Panc1 (cell line): ENCODE data around the gene VPS18. TPM values are rescaled to one million over a fixed set of nuclear protein-coding genes. Genes with fewer than 3 reads are reported as not detected.

Experiments used
- ATAC-seq: fragments of 200-7000 bp; cut with Tn5 transposase; 2 replicates; pipeline ENCODE4 v1.9.1; 2020; ENCODE audit warnings: mild to moderate bottlenecking, moderate library complexity
- BruUV-seq: library from RNA; stranded (reverse); fragments of 400-500 nt; replicated peaks from 2 replicates; lab custom pipeline; 2021; lab: Mats Ljungman, UMichigan
- CTCF ChIA-PET: fragments of 300-600 bp; sonication (Branson Sonifier 250); formaldehyde crosslinking; loops from one replicate; lab custom pipeline; 2022; ENCODE audit warnings: antibody characterized with exemption; lab: Charles Lee
- POLR2A ChIA-PET: fragments of 300-600 bp; sonication (Branson Sonifier 250); formaldehyde crosslinking; loops from one replicate; lab custom pipeline; 2022; ENCODE audit warnings: antibody characterized with exemption; lab: Charles Lee
- DNase-seq: peaks from one replicate; pipeline ENCODE4 v3.0.0-alpha.2; 2010; ENCODE audit warnings: low read depth, low spot score
- H3K27ac ChIP-seq: 2 replicates; pipeline ENCODE4 v1.5.1; 2011; ENCODE audit warnings: mild to moderate bottlenecking, low read length, inconsistent platforms
- H3K27me3 ChIP-seq: fragments of 200-500 bp; sonication (Bioruptor generic); 2 replicates; pipeline ENCODE4 v1.6.0; 2014; ENCODE audit warnings: low read length, inconsistent platforms; ENCODE audit not compliant: control insufficient read depth, insufficient read depth
- H3K36me3 ChIP-seq: fragments of 200-500 bp; sonication (Bioruptor generic); 2 replicates; pipeline ENCODE4 v1.5.1; 2014; ENCODE audit warnings: inconsistent platforms, mild to moderate bottlenecking, low read length, moderate library complexity; ENCODE audit not compliant: control insufficient read depth, insufficient read depth
- H3K4me1 ChIP-seq: 2 replicates; pipeline ENCODE4 v1.5.1; 2011; ENCODE audit warnings: inconsistent platforms, mild to moderate bottlenecking, low read length, moderate library complexity; ENCODE audit not compliant: control insufficient read depth, insufficient read depth
- H3K4me3 ChIP-seq, 2 experiments: 2 replicates each; pipeline ENCODE4 v1.5.1; 2011 to 2012; ENCODE audit warnings: low read depth in 2 of 2, low read length in 2 of 2, mild to moderate bottlenecking in 2 of 2, inconsistent platforms in 1 of 2, moderate library complexity in 1 of 2
- H3K9me3 ChIP-seq: fragments of 200-500 bp; sonication (Bioruptor generic); 2 replicates; pipeline ENCODE4 v1.5.1; 2014; ENCODE audit warnings: low read depth, mild to moderate bottlenecking, inconsistent platforms, low read length, moderate library complexity; ENCODE audit not compliant: control insufficient read depth, insufficient read depth
- POLR2AphosphoS5 ChIP-seq: IDR thresholded peaks from 2 replicates; pipeline ENCODE4 v1.6.1; 2012; ENCODE audit warnings: mild to moderate bottlenecking, low read depth, low read length, moderate library complexity
- SIN3A ChIP-seq: IDR thresholded peaks from 2 replicates; pipeline ENCODE4 v1.6.1; 2012; ENCODE audit warnings: low read depth, mild to moderate bottlenecking, low read length, moderate library complexity, borderline replicate concordance; ENCODE audit not compliant: insufficient read depth
- TCF7L2 ChIP-seq: IDR thresholded peaks from 2 replicates; pipeline ENCODE4 v1.6.1; 2011; ENCODE audit warnings: mild to moderate bottlenecking, low read depth, low read length, inconsistent platforms
- in situ Hi-C: cut with HindIII; loops from 2 replicates; pipeline ENCODE4 v1.10.0; 2016; ENCODE audit warnings: low sequenced_read_pairs, low pct_unique_long_range_greater_than_20kb
- intact Hi-C: fragments of 100-400 bp; cut with micrococcal nuclease; formaldehyde crosslinking; loops from one replicate; pipeline ENCODE4 v1.10.0; 2022; ENCODE audit not compliant: unreplicated experiment
- total RNA-seq: library from RNA; stranded (reverse); gene quantifications from one replicate; pipeline ENCODE4 v1.2.1, GENCODE V29; 2021; ENCODE audit not compliant: unreplicated experiment
- TF ChIP-seq, protein P1 (sequence below): fragments of 450-650 bp; IDR thresholded peaks from 2 replicates; pipeline ENCODE4 v1.5.1; 2017; ENCODE audit warnings: mild to moderate bottlenecking
- TF ChIP-seq, protein P2 (sequence below), 2 experiments: IDR thresholded peaks; 2 replicates each; pipeline ENCODE4 v1.6.1; 2011 to 2012; ENCODE audit warnings: low read depth in 2 of 2, control low read depth in 1 of 2, low read length in 1 of 2, mild to moderate bottlenecking in 1 of 2, moderate library complexity in 1 of 2; ENCODE audit not compliant: insufficient read depth in 1 of 2

The VPS18 gene
- total RNA-seq, 1 experiment from 2014 or later = 46.7 TPM

DNA sequence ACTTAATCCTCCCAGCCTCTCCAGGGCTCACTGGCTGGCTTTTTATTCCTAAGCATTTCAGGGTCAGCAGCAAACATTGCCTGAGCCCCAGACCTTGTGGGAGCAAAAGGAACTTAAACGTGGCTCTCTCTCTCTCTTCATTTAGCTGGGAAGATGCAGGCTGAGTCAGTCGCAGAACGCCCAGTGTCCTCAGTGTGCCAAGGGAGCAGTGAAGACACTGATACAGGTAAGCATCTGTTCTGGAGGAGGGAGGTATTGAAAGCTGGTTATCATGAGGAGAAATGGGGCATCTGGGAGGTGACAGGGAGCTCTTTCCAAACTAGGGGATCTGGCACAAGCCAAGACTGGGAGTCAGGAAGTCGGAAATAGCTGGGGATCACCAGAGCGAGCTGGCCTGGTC is 24.6 kb upstream of the VPS18 start:
- no TSS peak for BruUV-seq

DNA sequence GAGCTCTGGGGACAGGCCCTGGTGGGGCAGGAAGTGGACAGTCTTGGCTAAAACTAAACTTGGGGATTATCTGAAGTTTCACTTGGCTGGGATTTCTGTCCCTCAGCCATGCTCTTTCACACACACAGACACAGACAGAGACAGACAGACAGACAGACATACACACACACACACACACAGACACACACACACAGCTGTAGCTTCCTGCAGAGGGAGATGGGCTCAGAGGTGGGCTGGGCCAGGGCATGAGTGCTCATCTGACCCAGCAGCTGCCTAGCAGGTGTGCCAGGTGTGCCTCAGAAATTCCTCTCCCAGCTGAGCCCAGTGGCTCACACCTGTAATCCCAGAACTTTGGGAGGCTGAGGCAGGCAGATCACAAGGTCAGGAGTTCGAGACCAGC is 23.5 kb upstream of the VPS18 start:
- TF ChIP-seq SIN3A = no peak
- no TSS peak for BruUV-seq
- Histone ChIP-seq H3K4me1 (peaks cover 8% of the 10 kb centered on the region; the same call in 1 of the 2 replicates), H3K4me3 (no peak overlapping the region), H3K27ac (no peak overlapping the region), H3K9me3 (no peaks in the 10 kb centered on the region), H3K27me3 (no peaks in the 10 kb centered on the region), H3K36me3 (no peaks in the 10 kb centered on the region)
- DNase-seq (no peak), ATAC-seq (no peak)
- intact Hi-C loops = no loop called here
- in situ Hi-C loops = no loop called here
- ChIA-PET CTCF (interaction anchor here (0.7 to 6.6 kb wide), 2 partner anchors 12 to 221 kb away, joined by 3 to 70 read pairs; no protein-coding TSS in a partner anchor), POLR2A (no interaction called here)

More for the DNA sequence above, 24.6 kb upstream of the VPS18 start:
- ChIA-PET POLR2A (interaction anchor here (0.5 to 0.6 kb wide), 2 partner anchors 17 to 202 kb away, joined by 3 to 10 read pairs; no protein-coding TSS in a partner anchor), CTCF (interaction anchor here (6.6 kb wide), 1 partner anchor 11 kb away, joined by 70 read pairs; no protein-coding TSS in a partner anchor)
- Histone ChIP-seq H3K36me3 (no peaks in the 10 kb centered on the region), H3K27ac (no peak overlapping the region), H3K4me3 (no peak overlapping the region), H3K27me3 (no peaks in the 10 kb centered on the region), H3K4me1 (peaks cover 8% of the 10 kb centered on the region; the same call in 1 of the 2 replicates), H3K9me3 (no peaks in the 10 kb centered on the region)
- no peak for TF ChIP-seq SIN3A
- TF ChIP-seq, protein P1, sequence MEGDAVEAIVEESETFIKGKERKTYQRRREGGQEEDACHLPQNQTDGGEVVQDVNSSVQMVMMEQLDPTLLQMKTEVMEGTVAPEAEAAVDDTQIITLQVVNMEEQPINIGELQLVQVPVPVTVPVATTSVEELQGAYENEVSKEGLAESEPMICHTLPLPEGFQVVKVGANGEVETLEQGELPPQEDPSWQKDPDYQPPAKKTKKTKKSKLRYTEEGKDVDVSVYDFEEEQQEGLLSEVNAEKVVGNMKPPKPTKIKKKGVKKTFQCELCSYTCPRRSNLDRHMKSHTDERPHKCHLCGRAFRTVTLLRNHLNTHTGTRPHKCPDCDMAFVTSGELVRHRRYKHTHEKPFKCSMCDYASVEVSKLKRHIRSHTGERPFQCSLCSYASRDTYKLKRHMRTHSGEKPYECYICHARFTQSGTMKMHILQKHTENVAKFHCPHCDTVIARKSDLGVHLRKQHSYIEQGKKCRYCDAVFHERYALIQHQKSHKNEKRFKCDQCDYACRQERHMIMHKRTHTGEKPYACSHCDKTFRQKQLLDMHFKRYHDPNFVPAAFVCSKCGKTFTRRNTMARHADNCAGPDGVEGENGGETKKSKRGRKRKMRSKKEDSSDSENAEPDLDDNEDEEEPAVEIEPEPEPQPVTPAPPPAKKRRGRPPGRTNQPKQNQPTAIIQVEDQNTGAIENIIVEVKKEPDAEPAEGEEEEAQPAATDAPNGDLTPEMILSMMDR = no peak
- TF ChIP-seq POLR2AphosphoS5 = no peak
- TF ChIP-seq, protein P2, sequence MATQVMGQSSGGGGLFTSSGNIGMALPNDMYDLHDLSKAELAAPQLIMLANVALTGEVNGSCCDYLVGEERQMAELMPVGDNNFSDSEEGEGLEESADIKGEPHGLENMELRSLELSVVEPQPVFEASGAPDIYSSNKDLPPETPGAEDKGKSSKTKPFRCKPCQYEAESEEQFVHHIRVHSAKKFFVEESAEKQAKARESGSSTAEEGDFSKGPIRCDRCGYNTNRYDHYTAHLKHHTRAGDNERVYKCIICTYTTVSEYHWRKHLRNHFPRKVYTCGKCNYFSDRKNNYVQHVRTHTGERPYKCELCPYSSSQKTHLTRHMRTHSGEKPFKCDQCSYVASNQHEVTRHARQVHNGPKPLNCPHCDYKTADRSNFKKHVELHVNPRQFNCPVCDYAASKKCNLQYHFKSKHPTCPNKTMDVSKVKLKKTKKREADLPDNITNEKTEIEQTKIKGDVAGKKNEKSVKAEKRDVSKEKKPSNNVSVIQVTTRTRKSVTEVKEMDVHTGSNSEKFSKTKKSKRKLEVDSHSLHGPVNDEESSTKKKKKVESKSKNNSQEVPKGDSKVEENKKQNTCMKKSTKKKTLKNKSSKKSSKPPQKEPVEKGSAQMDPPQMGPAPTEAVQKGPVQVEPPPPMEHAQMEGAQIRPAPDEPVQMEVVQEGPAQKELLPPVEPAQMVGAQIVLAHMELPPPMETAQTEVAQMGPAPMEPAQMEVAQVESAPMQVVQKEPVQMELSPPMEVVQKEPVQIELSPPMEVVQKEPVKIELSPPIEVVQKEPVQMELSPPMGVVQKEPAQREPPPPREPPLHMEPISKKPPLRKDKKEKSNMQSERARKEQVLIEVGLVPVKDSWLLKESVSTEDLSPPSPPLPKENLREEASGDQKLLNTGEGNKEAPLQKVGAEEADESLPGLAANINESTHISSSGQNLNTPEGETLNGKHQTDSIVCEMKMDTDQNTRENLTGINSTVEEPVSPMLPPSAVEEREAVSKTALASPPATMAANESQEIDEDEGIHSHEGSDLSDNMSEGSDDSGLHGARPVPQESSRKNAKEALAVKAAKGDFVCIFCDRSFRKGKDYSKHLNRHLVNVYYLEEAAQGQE (IDR thresholded peaks at IDR 0.05; ENCODE audit: insufficient read depth in 1 of 2, low read depth in 2 of 2, low read length in 1 of 2) = no peak
- TF ChIP-seq TCF7L2 = no peak
- intact Hi-C loops (no loop called here), in situ Hi-C loops (no loop called here)
- ATAC-seq (no peak), DNase-seq (no peak)
